C4-2B (cell line): ENCODE measurements around the gene EEIG2.

Experiments used
- H3K27ac ChIP-seq: fragments of 450-650 bp; 2 replicates; pipeline ENCODE4 v1.5.1; 2017
- CTCF ChIP-seq: fragments of 450-650 bp; conservative IDR thresholded peaks from 2 replicates; pipeline ENCODE4 v1.5.1; 2017; ENCODE audit warnings: mild to moderate bottlenecking
- ZFX ChIP-seq: fragments of 450-650 bp; IDR thresholded peaks from 2 replicates; pipeline ENCODE4 v1.6.1; 2017

The EEIG2 gene

GRCh38 chr1:108565512-108565911 lies 5.6 kb downstream of the EEIG2 start:
- H3K27ac ChIP-seq: no peak overlapping the region
- TF ChIP-seq ZFX (no peak), CTCF (no peak)

DNA sequence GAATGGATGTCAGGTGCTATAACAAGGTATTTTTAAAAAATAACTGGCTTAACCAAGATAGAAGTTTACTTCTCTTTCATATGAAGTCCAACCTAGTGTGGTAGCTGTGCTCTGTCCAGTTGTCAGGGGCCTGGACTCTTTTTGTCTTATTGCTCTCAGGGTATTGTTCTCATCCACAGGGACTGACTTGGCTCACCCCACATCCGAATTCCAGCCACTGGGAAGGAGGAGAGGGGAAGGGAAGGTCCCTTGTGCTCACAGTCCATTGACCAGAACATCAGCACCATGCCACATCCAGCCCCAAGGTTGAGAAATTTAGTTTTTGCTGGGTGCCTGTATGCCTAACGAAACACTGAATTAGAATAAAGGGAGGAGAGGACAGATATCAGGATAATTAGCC lies 8.7 kb downstream of the EEIG2 start:
- no peak for TF ChIP-seq ZFX
- H3K27ac ChIP-seq: no peak overlapping the region

GRCh38 chr1:108569097-108569728 lies 9.3 kb downstream of the EEIG2 start:
- no peak overlapping the region for H3K27ac ChIP-seq
- TF ChIP-seq CTCF: no peak
- no peak for TF ChIP-seq ZFX

DNA sequence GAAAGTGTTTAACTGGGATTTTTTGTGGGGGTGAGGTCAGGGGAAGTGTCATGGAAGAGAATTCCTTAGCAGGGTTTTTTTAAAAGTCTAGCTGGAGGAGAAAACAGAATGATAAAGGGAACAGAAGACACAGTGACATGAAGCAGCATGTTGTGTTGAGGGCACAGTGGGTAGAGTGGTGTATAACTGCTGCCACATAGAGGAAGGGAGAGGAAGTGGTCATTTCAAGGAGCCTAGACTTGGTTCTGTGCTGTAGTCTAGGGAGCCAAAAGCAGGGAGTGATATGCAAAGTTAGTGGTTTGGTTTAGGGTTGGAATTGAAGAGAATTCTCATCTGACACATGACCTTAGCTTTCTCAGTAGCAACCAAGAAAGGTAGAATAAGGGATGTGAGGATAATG lies 10.2 kb downstream of the EEIG2 start:
- no peak overlapping the region for H3K27ac ChIP-seq
- TF ChIP-seq ZFX (no peak), CTCF (peak; percentile 69)

DNA sequence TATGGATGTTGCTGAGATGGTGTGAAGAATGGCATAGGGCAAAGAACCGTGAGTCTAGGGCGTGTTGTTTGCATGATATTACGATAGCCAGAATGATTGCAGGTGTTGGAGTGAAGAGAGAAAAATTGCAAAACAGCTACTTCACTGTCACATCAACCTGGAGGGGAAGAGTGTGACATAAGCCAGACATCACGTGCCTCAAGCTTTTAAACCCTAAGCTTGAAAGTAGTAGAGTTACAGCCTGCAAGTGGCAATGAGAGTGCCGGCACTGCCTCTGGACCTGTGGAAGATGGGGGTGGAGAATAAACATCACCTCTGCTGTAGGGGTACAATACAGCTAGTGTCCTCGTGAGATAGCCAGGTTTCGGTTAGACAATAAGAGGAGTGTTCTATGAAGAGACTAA lies 11.1 kb downstream of the EEIG2 start:
- no peak for TF ChIP-seq ZFX
- TF ChIP-seq CTCF: no peak
- H3K27ac ChIP-seq: no peak overlapping the region

GRCh38 chr1:108572182-108572581 lies 12.3 kb downstream of the EEIG2 start:
- H3K27ac ChIP-seq: no peak overlapping the region
- TF ChIP-seq ZFX: no peak
- no peak for TF ChIP-seq CTCF

DNA sequence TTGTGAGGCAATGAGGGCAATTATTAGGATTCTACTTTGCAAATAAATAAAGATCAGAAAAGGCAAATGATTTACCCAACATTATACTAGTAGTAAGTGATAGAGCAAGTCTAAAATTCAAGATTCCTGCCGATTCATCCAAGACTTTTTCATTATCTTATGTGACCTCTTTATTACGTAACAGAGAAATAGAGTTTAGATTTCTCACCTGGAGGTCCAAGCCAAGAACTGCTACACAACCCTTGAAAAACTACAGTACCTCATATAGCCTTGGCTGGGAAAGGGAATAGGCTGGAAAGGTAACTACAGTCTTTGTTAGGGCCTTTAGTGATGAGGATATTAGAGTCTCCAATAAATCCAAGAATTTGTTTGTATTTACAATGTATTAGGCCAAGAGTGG lies 13.3 kb downstream of the EEIG2 start:
- no peak overlapping the region for H3K27ac ChIP-seq
- TF ChIP-seq CTCF (no peak), ZFX (no peak)

DNA sequence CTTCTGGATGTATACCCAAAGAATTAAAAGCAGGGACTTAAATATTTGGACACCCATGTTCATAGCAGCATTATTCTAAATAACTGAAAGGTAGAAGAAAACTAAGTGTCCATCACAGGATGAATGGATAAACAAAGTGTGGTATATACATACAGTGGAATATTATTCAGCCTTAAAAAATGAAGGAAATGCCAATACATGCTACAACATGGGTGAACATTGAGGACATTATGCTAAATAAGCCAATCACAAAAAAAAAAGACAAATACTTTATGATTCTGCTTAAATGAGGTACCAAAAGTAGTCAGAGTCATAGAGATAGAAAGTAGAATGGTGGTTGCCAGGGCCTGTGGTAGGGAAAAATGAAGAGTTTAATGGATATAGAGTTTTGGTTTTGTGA lies 14.1 kb downstream of the EEIG2 start:
- TF ChIP-seq ZFX: no peak
- no peak for TF ChIP-seq CTCF
- no peak overlapping the region for H3K27ac ChIP-seq
